ENCODE data around the gene IRF2.

The IRF2 gene

GRCh38 chr4:184511156-184511555 is 36.8 kb upstream of the IRF2 start:
- H3K4me2 ChIP-seq (ENCODE audit: low read length): no peak overlapping the region
- no peaks in the 10 kb centered on the region for H3K27me3 ChIP-seq (ENCODE audit: control insufficient read depth, insufficient read depth, low read length)
- no peaks in the 10 kb centered on the region for H3K9me3 ChIP-seq (ENCODE audit: control insufficient read depth, low read length)
- H3K79me2 ChIP-seq: no peaks in the 10 kb centered on the region
- TF ChIP-seq CTCF (IDR thresholded peaks at IDR 0.05): no peak
- no peak overlapping the region for H3K4me3 ChIP-seq (ENCODE audit: low read depth, low read length)
- no peaks in the 10 kb centered on the region for H3K36me3 ChIP-seq (ENCODE audit: control insufficient read depth, insufficient read depth, low read length)
- no peak overlapping the region for H3K9ac ChIP-seq
- H2AFZ ChIP-seq: no peak overlapping the region
- no peak overlapping the region for H3K27ac ChIP-seq
- H3K4me1 ChIP-seq: no peaks in the 10 kb centered on the region

- H3K27ac ChIP-seq: no peak overlapping the region
- no peaks in the 10 kb centered on the region for H3K9me3 ChIP-seq (ENCODE audit: control insufficient read depth, low read length)
- no peaks in the 10 kb centered on the region for H3K36me3 ChIP-seq (ENCODE audit: control insufficient read depth, insufficient read depth, low read length)
- no peak overlapping the region for H3K4me3 ChIP-seq (ENCODE audit: low read depth, low read length)
- no peak overlapping the region for H2AFZ ChIP-seq
- no peaks in the 10 kb centered on the region for H3K79me2 ChIP-seq
- H3K4me1 ChIP-seq: no peaks in the 10 kb centered on the region
- no peak overlapping the region for H3K4me2 ChIP-seq (ENCODE audit: low read length)
- no peak overlapping the region for H3K9ac ChIP-seq
- no peak for TF ChIP-seq CTCF (IDR thresholded peaks at IDR 0.05)
- H3K27me3 ChIP-seq (ENCODE audit: control insufficient read depth, insufficient read depth, low read length): no peaks in the 10 kb centered on the region
Observed at GRCh38 chr4:184510401-184510800, 36.1 kb upstream of the IRF2 start.

GRCh38 chr4:184506527-184507121 is 32.3 kb upstream of the IRF2 start:
- H2AFZ ChIP-seq: no peak overlapping the region
- H3K9me3 ChIP-seq (ENCODE audit: control insufficient read depth, low read length): no peaks in the 10 kb centered on the region
- no peak overlapping the region for H3K9ac ChIP-seq
- peaks cover 11% of the 10 kb centered on the region for H3K4me1 ChIP-seq
- TF ChIP-seq CTCF (IDR thresholded peaks at IDR 0.05): peak; percentile 8
- H3K27ac ChIP-seq: no peak overlapping the region
- H3K36me3 ChIP-seq (ENCODE audit: control insufficient read depth, insufficient read depth, low read length): no peaks in the 10 kb centered on the region
- H3K4me3 ChIP-seq (ENCODE audit: low read depth, low read length): no peak overlapping the region
- no peak overlapping the region for H3K4me2 ChIP-seq (ENCODE audit: low read length)
- no peaks in the 10 kb centered on the region for H3K79me2 ChIP-seq
- no peaks in the 10 kb centered on the region for H3K27me3 ChIP-seq (ENCODE audit: control insufficient read depth, insufficient read depth, low read length)

- Histone ChIP-seq H3K27me3 (ENCODE audit: control insufficient read depth, insufficient read depth, low read length) (no peaks in the 10 kb centered on the region), H3K36me3 (ENCODE audit: control insufficient read depth, insufficient read depth, low read length) (no peaks in the 10 kb centered on the region), H2AFZ (peak overlapping the region; percentile 34), H3K79me2 (no peaks in the 10 kb centered on the region), H3K4me2 (ENCODE audit: low read length) (no peak overlapping the region), H3K4me3 (ENCODE audit: low read depth, low read length) (no peak overlapping the region), H3K4me1 (peaks cover 11% of the 10 kb centered on the region), H3K27ac (no peak overlapping the region), H3K9ac (no peak overlapping the region), H3K9me3 (ENCODE audit: control insufficient read depth, low read length) (no peaks in the 10 kb centered on the region)
- no peak for TF ChIP-seq CTCF (IDR thresholded peaks at IDR 0.05)
Observed at GRCh38 chr4:184504385-184504784, 30.0 kb upstream of the IRF2 start.

- no peak overlapping the region for H3K9ac ChIP-seq
- H3K27me3 ChIP-seq (ENCODE audit: control insufficient read depth, insufficient read depth, low read length): no peaks in the 10 kb centered on the region
- H3K27ac ChIP-seq: no peak overlapping the region
- no peaks in the 10 kb centered on the region for H3K9me3 ChIP-seq (ENCODE audit: control insufficient read depth, low read length)
- peaks cover 11% of the 10 kb centered on the region for H3K4me1 ChIP-seq
- peak overlapping the region; percentile 5 for H2AFZ ChIP-seq
- H3K36me3 ChIP-seq (ENCODE audit: control insufficient read depth, insufficient read depth, low read length): no peaks in the 10 kb centered on the region
- no peak for TF ChIP-seq CTCF (IDR thresholded peaks at IDR 0.05)
- no peak overlapping the region for H3K4me2 ChIP-seq (ENCODE audit: low read length)
- no peaks in the 10 kb centered on the region for H3K79me2 ChIP-seq
- no peak overlapping the region for H3K4me3 ChIP-seq (ENCODE audit: low read depth, low read length)
Observed at GRCh38 chr4:184503869-184504300, 29.5 kb upstream of the IRF2 start.
